Mononuclear cell (primary cell): ENCODE data around the gene USHBP1. TPM values are rescaled to one million over a fixed set of nuclear protein-coding genes. Genes with fewer than 3 reads are reported as not detected.

ENCODE experiments used
- H3K27me3 ChIP-seq: 2 replicates; pipeline ENCODE4 v1.6.0; 2011; ENCODE audit warnings: low read length, control low read depth; ENCODE audit not compliant: insufficient read depth
- H3K4me1 ChIP-seq: 2 replicates; pipeline ENCODE4 v1.5.1; 2011; ENCODE audit warnings: mild to moderate bottlenecking, low read length, control low read depth; ENCODE audit not compliant: insufficient read depth
- H3K4me3 ChIP-seq: 2 replicates; pipeline ENCODE4 v1.5.1; 2011; ENCODE audit warnings: mild to moderate bottlenecking, low read length, moderate library complexity
- H3K9me3 ChIP-seq: 2 replicates; pipeline ENCODE4 v1.5.1; 2011; ENCODE audit warnings: low read depth, mild to moderate bottlenecking, control low read depth, low read length
- total RNA-seq: library from RNA; depleted of rRNA; stranded (reverse); fragments of >200 nt; gene quantifications from one replicate; pipeline ENCODE4 v1.2.3, GENCODE V29; 2012

USHBP1 gene
- total RNA-seq, 1 donor = under 0.01 TPM

DNA sequence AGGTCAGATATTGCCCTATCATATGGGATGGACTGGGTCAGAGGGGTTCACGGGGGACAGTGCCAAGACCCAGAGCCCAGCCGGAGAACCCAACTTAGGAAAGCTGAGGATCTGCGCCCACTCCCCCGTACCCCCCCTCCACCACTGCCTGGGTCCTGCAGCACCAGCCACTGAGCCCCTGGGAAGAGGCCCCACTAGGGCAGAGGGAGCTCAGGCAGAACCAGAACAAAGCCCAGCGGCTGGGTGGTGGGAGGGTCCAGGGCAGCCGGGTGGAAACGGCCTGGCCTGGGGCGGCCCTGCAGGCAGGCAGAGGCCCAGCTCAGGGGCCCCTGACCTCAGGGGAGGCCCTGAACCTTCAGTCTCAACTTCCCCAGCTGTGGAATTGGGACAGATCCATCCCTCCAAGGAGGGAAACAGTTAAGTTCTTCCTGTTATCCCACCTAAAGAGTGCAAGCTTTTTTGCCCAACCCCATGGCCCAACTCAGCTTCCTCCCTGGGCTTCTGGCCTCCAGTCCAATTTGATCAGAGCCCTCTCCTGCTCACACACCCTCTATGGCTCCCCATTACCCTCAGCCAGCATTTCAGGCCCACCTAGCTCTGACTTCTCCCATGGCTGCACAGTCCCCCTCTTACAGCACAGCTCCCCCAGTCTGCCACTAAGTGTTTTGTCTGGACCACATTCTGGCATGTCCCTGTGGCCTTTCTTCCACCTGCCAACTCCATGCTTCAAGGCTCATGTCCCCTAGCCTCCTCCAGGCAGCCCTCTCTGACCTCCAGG lies 21.9 kb downstream of the USHBP1 start:
- Histone ChIP-seq H3K9me3 (no peaks in the 10 kb centered on the region), H3K4me3 (no peak overlapping the region), H3K27me3 (no peaks in the 10 kb centered on the region), H3K4me1 (peaks cover 18% of the 10 kb centered on the region)

- Histone ChIP-seq H3K4me3 (no peak overlapping the region), H3K9me3 (no peaks in the 10 kb centered on the region)
These were observed 23.6 kb downstream of the USHBP1 start for GRCh38 chr19:17240826-17241399.

GRCh38 chr19:17240062-17240752 lies 24.3 kb downstream of the USHBP1 start:
- H3K27me3 ChIP-seq = no peaks in the 10 kb centered on the region
- H3K9me3 ChIP-seq = no peaks in the 10 kb centered on the region
- H3K4me3 ChIP-seq = no peak overlapping the region
- H3K4me1 ChIP-seq = peaks cover 11% of the 10 kb centered on the region

More at GRCh38 chr19:17240826-17241399, 23.6 kb downstream of the USHBP1 start:
- Histone ChIP-seq H3K4me1 (peaks cover 6% of the 10 kb centered on the region), H3K27me3 (no peaks in the 10 kb centered on the region)

DNA sequence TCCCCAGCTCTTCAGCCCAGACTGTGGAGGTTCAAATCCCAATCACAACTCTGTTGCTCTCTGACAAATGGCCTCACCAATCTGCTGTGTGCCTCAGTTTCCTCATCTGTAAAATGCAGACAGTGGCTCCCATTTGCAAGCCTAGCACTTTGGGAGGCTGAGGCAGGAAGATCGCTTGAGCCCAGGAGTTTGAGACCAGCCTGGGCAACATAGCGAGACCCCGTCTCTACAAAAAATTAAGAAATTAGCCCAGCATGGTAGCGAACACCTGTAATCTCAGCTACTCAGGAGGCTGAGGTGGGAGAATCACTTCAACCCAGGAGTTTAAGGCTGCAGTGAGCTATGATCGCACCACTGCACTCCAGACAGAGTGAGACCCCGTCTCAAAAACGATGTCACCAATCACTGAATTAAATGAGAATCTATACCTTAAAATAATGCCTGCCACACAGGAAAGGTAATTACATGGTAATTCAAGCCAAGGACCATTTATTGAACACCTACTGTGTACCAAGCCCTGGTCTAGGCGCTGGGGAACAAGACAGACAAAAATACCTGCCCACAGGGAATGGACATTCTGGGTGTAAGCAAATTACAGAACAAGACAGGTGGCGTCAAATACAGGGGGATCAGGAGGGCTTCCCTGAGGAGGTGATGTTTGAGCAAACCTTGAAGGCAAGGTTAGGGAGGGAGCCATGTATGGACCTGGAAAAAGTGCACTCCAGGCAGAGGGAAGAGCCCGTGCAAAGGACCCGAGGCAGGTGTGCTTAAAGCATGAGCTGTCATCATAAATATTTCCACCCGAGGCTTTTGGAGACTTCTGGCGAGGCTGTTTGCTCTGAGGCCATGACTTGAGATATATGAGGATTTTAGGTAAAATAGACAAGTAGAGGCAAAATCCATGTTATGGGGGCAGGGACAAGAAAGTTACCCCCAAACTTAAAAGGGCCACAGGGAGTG lies 26.5 kb downstream of the USHBP1 start:
- H3K4me1 ChIP-seq = peaks cover 16% of the 10 kb centered on the region
- no peaks in the 10 kb centered on the region for H3K27me3 ChIP-seq
- H3K9me3 ChIP-seq = no peaks in the 10 kb centered on the region
- no peak overlapping the region for H3K4me3 ChIP-seq

GRCh38 chr19:17236811-17237543 lies 27.6 kb downstream of the USHBP1 start:
- no peaks in the 10 kb centered on the region for H3K27me3 ChIP-seq
- no peak overlapping the region for H3K4me3 ChIP-seq
- H3K4me1 ChIP-seq = peaks cover 16% of the 10 kb centered on the region
- H3K9me3 ChIP-seq = no peaks in the 10 kb centered on the region

- Histone ChIP-seq H3K4me1 (peaks cover 16% of the 10 kb centered on the region), H3K4me3 (peak overlapping the region; percentile 45), H3K9me3 (no peaks in the 10 kb centered on the region), H3K27me3 (no peaks in the 10 kb centered on the region)
These were observed 28.4 kb downstream of the USHBP1 start for GRCh38 chr19:17235971-17236777.

- H3K4me3 ChIP-seq = peak overlapping the region; percentile 45
These were observed 29.1 kb downstream of the USHBP1 start for GRCh38 chr19:17235300-17235970.

GRCh38 chr19:17234911-17235299 lies 29.6 kb downstream of the USHBP1 start:
- H3K9me3 ChIP-seq = no peaks in the 10 kb centered on the region
- peaks cover 16% of the 10 kb centered on the region for H3K4me1 ChIP-seq
- peak overlapping the region; percentile 45 for H3K4me3 ChIP-seq
- H3K27me3 ChIP-seq = no peaks in the 10 kb centered on the region

More at GRCh38 chr19:17235300-17235970, 29.1 kb downstream of the USHBP1 start:
- no peaks in the 10 kb centered on the region for H3K27me3 ChIP-seq
- peaks cover 16% of the 10 kb centered on the region for H3K4me1 ChIP-seq
- H3K9me3 ChIP-seq = no peaks in the 10 kb centered on the region

DNA sequence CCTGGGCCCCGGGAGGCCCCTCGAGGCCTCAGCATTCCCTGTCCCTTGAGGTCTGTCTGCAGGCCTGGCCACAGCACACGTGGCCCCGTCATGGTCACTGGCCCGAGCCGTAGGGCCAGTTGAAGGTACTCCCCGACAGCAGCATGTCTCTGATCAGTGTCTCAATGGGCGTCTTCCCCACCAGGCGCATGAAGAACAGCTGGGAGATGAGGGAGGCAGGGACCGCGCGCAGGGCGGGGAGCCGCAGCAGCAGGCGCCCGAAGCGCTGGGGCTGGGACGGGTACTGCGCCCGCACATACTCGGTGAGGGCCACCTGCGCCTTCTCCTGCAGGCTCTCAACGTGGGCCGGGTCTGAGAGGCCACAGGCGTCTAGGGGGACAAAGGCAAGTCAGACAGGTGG lies 32.3 kb downstream of the USHBP1 start:
- no peaks in the 10 kb centered on the region for H3K27me3 ChIP-seq
- H3K4me1 ChIP-seq = peaks cover 17% of the 10 kb centered on the region
- no peaks in the 10 kb centered on the region for H3K9me3 ChIP-seq
- H3K4me3 ChIP-seq = no peak overlapping the region

DNA sequence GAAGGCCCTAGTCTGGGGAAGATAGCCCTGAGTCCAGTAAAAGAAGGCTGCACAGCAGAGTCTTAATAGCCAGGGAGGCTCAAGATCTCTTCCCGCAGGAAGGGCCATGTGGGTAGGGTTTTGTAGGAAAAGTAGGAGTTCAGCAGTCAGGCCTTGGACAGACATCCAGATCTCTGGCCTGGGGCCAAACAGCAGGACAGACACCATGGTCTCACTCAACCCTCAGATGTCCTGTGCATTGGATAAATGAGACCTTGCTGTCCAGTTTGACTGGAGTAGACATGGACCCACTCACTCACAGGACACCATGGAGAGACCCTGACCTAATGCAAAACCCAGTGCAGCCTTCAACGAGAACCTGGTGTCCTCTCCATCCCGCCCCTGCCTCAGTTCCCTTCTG lies 34.7 kb downstream of the USHBP1 start:
- no peak overlapping the region for H3K4me3 ChIP-seq
- peaks cover 23% of the 10 kb centered on the region for H3K4me1 ChIP-seq
- H3K9me3 ChIP-seq = no peaks in the 10 kb centered on the region
- H3K27me3 ChIP-seq = no peaks in the 10 kb centered on the region

DNA sequence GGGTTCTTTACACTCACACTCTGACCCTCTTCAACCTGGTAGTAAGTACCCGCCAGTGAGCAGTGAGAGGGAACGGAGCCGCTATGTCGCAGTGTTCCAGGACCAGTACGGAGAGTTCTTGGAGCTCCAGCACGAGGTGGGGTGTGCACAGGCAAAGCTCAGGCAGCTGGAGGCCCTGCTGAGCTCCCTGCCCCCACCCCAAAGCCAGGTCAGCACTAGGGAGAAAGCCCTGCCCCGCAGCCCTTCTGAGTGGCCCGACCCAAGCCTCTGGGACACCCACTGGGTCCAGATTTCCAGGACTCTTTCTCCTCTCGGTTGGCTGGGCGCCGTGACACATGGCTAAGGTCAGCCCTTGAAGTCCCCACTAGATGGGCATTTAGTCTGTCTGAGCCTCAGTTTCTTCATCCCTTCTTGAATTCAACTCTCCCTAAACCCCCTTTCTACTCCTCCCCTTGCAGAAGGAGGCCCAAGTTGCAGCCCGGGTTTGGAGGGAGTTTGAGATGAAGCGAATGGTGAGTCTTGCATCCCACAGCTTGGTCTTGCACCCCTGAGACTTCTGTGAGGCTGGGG lies 36.7 kb downstream of the USHBP1 start:
- peaks cover 22% of the 10 kb centered on the region for H3K4me1 ChIP-seq
- no peaks in the 10 kb centered on the region for H3K9me3 ChIP-seq
- no peak overlapping the region for H3K4me3 ChIP-seq
- H3K27me3 ChIP-seq = no peaks in the 10 kb centered on the region

DNA sequence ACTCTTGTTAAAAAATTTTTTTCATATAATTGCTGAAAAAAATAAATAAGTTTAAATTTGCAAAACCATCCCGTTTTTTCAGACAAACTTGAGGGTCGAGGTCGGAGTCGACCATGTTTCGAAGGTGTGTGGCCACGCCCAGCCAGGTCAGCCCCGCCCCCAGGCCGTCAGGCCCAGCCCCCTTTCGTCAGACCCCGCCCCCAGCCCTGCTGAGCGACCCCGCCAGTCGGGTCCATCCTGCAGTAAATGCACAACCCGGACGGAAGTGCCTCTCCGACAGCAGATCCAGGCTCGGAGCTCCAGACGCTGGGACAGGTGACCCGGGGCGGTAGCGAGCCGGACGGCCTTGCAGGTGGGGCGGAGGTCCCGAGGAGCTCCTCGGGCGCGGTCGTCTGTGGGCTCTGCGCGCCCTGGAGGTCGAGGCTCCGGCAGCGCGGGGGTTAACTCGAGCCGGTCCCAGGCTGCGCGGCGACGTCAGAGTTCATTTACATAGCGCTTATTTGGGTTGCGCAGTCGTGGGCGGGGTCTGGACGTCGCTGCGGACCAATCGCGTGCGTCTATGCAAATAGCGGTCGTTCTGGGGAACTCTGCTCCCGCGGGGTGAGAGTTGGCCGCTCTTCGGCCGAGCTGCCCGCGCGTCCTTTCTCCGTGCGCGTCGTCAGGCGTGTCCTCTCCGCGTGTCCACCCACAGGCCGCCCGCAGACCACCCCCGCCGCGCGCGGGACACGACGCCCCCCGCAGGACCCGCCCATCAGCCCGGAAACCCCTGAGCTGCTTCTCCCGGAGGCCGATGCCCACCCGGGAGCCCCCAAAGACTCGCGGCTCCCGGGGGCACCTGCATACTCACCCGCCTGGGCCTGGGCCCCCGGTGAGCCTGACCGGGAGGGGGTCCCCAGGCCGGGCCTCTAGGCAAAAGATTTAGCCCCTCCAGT lies 38.3 kb downstream of the USHBP1 start, which contains the start of gene OCEL1:
Gene OCEL1, plus strand, starts transcription at position 225 of the 932 bp plus-strand sequence. Its CDS starts 22 bp downstream, at position 247.
- H3K4me3 ChIP-seq = peak within 1 kb of the TSS; percentile 70
- no peaks in the 10 kb centered on the region for H3K9me3 ChIP-seq
- H3K4me1 ChIP-seq = peaks cover 22% of the 10 kb centered on the region
- no peaks in the 10 kb centered on the region for H3K27me3 ChIP-seq
